GM21367 (cell line): ENCODE results near the gene UIMC1.
"Not testable (repeated sequence)": the region's sequence is repeated elsewhere in the genome, so short reads cannot be mapped to it uniquely, and the experiment has no call there.

Experiments used
- ATAC-seq: cut with Tn5 transposase; IDR thresholded peaks from one replicate; pipeline ENCODE4 v1.9.1; 2021; ENCODE audit not compliant: unreplicated experiment

The UIMC1 gene

DNA sequence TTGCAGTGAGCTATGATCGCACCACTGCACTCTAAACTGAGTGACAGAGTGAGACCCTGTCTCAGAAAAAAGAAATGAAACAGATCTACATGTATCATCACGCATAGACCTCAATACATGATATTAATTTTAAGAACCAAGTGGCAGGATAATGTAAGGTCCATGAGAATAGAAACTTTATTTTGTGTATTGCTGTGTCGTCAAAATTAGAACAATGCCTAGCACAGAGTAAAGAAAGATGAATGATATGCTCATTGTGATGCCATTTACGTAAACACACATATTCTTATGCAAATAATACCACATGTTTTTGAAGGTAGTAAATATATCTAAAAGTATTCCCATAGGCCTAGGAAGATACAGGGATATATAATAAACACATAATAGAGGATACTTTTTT is 3.6 kb upstream of the UIMC1 start:
- no peak for ATAC-seq

DNA sequence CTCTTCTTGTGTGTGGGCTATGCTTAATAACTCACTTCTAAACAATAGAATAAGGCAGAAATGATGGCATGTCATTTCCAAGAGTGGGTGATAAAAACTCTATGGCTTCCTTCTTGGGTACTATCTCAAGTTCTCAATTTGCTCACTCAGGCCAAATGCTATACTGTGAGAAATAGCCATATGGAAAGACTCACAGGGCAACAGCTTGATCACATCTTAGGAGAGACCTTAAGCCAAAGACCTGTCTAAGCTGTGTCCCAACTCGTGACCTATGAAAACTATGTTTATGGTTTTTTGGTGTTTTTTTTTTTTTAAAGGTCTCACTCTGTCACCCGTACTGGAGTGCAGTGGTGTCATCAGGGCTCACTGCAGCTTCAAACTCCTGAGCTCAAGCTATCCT is 2.1 kb upstream of the UIMC1 start:
- no peak for ATAC-seq

DNA sequence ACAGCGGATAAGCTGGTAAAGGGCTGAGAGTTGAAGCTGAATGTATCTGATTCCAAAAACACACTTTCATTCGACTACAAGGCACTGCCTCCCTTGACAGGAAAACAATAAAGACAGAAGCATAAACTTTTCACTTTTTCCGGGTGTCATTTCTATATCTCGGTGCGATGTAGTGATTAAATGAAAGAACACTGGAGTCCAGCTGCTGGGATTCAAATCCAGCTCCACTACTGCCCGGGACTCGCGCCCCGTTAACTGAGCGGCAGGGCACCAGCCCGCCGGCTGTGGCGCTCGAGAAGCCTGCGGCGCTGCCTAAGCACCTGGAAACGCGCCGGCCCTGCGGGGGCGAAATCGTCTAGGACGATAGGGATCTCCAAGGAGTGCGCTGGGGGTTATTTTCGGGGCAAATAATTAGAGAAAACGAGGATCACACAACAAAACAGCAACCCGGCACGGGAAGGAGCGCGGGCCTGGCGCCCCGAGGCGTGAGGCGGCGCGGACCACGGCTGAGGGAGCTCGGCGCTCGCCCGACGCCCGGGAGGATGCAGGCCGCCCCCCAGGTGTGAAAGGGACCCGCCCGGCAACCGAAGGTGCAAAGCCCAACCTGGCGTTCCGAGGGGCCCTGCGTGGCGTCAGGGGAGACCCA is 837 bp downstream of the UIMC1 start:
- peak; percentile 38 for ATAC-seq

DNA sequence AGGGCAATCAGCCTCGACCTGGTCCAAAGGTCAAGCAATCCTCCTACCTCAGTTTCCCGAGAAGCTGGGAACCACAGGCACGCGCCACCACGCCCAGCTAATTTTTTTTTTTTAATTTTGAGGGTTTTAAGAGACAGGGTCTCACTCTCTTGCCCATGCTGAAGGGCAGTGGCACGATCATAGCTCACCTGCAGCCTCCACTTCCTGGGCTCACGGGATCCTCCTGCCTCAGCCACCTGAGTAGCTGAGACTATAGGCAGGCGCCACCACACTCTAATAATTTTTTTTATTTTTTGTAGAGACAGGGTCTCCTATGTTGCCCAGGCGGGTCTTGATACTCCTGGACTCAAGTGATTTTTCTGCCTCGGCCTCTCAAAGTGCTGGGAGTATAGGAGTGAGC is 1.6 kb downstream of the UIMC1 start:
- ATAC-seq = no peak

DNA sequence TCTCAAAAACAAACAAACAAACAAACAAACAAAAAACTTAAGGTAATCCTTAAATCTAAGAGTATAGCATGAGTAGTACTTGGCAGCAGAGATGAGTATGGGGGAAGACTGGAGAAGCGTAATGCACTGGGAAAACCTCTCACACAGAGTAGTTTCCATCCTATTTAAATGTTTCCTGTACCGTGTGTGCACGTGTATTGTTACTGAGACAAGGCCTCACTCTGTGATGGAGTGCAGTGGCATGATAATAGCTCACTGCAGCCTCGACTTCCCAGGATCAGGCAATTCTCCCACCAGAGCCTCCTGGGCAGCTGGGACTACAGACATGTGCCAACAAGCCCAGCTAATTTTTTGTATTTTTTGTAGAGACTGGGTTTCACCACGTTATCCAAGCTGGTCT is 2.9 kb downstream of the UIMC1 start:
- ATAC-seq = no peak

DNA sequence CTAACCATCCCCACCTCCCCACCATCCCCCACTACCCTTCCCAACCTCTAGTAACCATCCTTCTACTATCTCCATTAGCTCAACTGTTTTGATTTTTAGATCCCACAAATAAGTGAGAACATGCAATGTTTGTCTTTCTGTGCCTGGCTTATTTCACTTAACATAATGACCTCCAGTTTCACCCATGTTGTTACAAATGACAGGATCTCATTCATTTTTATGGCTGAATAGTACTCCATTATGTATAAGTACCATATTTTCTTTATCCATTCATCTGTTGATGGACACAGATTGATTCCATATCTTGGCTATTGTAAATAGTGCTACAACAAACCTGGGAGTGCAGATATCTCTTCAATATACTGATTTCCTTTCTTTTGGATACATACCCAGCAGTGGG is 7.1 kb downstream of the UIMC1 start:
- not testable (repeated sequence) for ATAC-seq

DNA sequence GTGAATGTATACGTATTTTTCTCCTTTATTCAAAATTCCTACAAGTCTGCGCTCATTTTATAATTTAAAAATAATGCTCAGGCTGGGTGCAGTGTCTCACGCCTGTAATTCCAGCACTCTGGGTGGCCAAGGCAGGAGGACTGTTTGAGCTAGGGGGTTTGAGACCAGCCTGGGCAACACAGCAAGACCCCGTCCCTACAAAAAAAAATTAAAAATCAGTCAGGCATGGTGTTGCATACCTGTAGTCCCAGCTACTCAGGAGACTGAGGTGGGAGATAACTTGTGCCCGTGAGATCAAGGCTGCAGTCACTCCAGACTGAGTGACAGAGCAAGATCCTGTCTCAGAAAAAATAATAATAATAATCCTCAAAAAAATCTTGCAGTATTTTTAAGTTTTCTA is 7.8 kb downstream of the UIMC1 start:
- ATAC-seq = no peak

DNA sequence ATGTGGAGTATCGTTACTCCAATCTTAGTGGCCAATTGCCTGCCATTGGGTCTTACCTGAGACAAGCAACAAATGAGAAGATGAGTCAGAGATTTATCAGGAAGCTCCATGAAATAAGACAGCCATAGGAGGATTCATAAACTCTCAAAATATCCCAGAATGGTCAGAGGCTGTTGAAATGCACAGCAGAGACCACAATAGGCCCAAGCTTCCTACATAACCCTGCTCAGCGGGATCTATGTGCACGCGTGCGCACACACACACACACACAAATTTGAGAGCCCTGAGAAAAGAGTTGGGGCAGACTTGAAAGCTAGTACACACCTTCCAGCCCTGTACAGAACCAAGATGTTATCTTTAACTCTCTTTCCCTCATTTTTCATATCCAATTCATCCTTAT is 9.8 kb downstream of the UIMC1 start:
- ATAC-seq = no peak

DNA sequence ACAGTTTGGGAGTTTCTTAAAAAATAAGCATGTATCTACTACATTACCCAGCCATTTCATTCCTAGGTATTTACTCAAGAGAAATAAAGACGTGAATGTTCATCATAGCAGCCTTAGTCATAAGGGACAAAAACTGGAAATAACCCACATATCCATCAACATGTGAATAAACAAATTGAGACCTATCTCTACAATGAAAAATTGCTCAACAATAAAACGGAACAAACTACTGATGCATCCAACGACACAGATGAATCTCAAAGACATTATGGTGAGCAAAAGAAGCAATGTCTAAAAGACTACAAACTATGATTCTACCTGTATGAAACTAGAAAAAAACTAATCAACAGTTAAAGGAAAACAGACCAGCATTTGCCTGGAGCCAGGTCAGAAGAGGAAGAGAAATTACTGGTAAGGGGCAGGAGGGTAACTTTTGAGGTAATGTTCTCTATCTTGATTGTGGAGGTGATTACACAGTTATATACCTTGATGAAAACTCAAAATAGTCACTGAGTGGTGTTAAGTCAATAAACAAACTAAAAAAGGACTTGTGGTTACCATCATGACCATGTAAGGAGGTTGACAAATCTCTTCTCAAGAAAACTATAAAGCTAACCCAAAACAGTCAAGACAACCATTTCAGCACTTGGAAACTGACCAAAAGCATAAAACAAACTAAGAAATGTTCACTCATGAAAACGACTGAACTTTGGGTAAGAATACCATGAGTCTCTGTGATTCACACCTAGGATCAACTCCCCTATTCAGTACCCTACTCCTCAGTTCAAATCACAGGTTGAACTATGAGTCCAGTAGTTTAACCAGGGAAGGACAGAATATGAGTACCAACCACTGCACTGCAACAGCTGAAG is 10.4 kb downstream of the UIMC1 start:
- no peak for ATAC-seq

DNA sequence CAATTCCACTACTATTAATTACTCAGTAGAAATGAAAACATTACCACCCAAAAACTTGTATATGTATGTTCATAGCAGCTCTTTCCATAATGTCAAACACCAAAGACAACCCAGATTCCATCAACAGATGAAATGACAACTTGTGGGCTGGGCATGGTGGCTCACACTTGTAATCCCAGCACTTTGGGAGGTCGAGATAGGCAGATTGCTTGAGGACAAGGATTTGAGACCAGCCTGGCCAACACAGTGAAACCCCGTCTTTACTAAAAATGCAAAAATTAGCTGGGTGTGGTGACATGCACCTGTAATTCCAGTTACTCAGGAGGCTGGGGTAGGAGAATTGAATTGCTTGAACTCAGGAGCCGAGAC is 11.5 kb downstream of the UIMC1 start:
- ATAC-seq = no peak

DNA sequence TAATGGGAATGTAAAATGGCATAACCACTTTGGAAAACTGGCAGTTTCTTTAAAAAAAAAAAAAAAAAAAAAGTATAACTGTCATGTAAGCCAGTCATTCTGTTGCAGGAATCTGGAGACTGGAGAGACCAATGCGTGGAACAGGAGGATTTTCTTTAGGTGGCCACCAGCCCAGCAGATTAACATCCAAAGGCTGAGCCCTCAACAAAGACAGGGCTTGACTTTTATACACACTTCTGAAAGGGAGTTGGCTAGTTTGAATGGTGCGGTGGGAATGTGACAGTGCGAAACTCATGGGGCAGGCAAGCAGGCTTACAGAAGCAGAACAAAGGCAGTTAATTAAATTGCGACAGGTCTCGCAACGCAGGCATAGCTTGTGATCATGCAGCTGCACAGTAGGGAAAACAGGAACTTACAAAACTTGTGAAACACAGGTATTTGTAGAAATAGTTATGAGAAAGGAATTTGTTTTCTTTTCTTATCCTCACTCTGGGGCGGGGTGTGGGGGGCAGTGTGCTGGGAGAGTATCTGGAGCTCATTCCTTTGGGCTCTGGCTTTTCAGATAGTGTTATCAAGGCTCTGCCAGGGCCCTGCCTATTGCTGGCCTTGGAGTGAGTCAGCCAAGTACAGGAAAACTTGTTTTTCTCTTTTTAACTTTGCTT is 12.0 kb downstream of the UIMC1 start:
- peak; percentile 44 for ATAC-seq

DNA sequence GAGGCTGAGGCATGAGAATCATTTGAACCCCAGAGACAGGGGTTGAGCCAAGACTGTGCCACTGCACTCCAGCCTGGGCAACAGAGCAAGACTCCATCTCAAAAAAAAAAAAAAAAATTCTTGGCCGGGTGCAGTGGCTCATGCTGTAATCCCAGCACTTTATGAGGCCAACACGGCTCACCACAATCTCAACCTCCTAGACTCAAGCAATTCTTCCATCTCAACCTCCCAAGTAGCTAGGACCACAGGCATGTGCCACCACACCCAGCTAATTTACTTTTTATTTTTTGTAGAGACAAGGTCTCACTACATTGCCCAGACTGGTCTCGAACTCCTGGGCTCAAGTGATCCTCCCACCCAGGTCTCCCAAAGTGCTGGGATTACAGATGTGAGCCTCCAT is 13.5 kb downstream of the UIMC1 start:
- not testable (repeated sequence) for ATAC-seq

DNA sequence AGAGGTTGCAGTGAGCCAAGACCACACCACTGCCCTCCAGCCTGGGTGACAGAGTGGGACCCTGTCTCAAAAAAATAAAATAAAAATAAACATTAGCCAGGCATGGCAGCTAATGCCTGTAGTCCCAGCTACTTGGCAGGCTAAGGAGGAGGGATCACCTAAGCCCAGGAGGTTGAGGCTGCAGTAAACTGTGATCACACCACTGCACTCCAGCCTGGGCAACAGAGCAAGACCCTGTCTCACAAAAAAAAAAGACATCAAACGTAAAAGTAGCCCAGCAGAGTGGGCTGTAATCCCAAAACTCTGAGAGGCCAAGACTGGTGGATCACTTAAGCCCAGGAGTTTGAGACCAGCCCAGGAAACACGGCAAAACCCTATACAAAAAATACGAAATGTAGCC is 19.0 kb downstream of the UIMC1 start:
- no peak for ATAC-seq

DNA sequence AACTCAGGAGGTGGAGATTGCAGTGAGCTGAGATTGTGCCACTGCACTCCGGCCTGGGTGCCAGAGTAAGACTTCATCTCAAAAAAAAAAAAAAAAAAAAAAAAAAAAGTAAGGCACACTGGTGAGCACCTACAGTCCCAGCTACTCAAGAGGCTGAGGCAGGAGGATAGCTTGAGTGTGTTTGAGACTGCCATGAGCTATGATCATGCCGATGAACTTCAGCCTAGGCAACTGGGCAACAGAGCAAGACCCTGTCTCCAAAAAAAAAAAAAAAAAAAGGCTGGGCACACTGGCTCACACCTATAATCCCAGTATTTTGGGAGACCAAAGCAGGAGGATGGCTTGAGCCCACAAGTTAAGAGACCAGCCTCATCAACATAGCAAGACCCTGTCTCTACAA is 20.3 kb downstream of the UIMC1 start:
- no peak for ATAC-seq

DNA sequence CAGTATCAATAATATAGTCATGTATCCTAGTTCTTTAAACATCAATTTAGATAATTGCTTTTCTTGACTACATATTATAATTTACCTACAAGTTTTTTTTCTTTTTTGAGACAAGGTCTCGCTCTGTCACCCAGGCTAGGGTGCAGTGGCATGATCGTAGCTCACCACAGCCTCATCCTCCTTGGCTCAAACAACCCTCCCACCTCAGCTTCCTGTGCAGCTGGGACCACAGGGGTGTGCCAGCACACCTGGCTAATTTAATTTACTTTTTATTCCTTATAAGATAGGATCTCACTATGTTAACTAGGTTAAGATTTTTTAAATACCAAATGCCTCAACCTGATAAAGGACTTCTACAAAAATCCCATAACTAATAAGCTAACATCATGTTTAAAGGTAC is 21.1 kb downstream of the UIMC1 start:
- ATAC-seq = no peak

DNA sequence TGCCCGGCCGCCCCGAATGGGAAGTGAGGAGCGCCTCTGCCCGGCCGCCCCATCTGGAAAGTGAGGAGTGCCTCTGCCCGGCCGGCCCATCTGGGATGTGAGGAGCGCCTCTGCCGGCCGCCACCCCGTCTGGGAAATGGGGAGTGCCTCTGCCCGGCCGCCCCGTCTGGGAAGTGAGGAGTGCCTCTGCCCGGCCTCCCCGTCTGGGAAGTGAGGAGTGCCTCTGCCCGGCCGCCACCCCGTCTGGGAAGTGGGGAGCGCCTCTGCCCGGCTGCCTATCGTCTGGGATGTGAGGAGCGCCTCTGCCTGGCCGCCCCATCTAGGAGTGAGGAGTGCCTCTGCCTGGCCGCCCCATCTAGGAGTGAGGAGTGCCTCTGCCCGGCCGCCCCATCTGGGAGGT is 22.4 kb downstream of the UIMC1 start:
- ATAC-seq = not testable (repeated sequence)

DNA sequence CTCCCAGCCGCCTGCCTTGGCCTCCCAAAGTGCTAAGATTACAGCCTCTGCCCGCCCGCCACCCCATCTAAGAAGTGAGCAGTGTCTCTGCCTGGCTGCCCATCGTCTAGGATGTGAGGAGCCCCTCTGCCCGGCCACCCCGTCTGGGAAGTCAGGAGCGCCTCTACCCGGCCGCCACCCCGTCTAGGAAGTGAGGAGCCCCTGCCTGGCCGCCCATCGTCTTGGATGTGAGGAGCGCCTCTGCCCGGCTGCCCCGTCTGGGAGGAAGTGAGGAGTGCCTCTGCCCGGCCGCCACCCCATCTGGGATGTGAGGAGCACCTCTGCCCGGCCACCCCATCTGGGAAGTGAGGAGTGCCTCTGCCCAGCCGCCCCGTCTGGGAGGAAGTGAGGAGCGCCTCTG is 23.0 kb downstream of the UIMC1 start:
- ATAC-seq = not testable (repeated sequence)

DNA sequence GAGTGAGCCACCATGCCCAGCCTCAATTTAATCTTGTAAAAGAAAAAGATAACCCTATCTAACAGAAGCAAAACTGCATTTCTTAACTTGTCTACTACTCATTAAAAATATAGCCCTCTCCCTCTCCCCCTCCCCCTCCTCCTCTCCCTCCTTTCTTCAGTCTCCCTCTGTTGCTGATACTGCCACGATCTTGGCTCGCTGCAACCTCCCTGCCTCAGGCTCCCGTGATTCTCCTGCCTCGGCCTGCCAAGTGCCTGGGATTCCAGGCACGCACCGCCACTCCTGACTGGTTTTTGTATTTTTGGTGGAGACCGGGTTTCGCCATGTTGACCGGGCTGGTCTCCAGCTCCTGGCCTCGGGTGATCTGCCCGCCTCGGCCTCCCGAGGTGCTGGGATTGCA is 23.5 kb downstream of the UIMC1 start:
- not testable (repeated sequence) for ATAC-seq

DNA sequence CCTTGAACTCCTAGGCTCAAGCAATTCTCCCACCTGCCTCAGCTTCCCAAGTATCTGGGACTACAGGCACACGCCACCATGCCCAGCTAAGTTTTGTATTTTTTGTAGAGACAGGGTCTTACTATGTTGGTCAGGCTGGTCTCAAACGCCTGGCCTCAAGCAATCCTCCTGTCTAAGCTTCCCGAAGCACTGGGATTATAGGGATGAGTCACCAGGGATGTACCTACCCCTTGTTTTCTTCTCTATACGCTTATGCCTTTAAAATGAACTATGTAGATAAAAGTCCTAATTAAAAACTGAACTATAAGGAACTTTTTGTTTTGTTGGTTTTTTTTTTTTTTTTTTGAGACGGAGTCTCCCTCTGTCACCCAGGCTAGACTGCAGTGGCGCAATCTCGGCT is 25.8 kb downstream of the UIMC1 start:
- no peak for ATAC-seq

DNA sequence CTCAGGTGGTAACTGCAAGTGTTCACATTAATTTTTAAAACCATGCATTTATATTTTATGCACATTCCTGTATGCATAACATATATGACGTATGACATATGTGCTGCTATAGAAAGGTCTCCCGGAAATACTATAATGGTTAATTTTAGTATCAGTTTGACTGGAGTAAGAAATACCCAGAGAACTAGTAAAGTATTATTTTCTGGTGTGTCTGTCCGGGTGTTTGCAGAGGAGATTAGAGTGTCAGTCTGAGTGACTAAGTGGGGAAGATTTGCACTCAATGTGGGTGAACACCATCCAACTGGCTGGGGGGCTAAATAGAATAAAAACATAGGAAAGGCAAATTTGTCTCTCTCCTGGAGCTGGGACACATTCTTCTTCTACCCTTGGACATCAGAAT is 26.9 kb downstream of the UIMC1 start:
- no peak for ATAC-seq

DNA sequence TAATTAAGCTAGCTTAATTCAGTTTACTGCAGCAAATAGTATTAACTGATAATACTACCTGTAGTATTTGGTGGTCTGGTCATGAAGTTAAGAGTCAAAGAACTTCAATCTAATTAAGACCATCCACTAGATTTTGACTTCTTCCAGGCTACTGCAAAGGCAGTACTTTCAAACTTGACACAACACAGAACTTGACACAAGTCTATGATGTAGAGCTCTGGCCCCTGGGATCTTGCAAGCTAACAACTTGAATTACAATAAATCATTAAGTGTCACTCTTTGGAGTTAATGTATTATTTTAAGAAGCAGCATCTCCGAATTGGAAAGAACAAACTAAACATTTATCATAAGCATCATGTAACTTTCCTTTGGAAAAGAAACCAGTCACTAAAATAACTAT is 40.9 kb downstream of the UIMC1 start:
- no peak for ATAC-seq

DNA sequence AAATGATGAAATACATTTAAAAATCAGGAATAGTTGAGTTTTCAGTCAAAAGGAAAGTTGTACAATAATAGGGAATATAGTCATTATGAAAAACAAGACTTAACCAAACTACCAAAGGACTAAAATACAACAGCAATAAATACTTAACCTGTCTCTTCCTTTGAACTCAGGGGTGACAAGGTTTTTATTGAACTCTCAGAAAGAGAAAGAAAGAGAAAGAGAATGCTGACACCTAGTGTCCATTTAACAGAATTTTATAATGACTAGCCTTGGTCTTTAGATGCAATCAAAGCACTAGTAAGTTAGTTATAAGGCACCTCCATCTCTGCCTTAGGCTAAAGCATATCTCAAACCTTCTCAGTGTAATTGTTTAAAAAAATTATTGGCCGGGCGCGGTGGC is 47.5 kb downstream of the UIMC1 start:
- ATAC-seq = no peak
